ENCODE data around the gene LRIG1.

The LRIG1 gene

GRCh38 chr3:66344848-66345578 is 155.8 kb downstream of the LRIG1 start:
- no peak for DNase-seq (ENCODE audit: low read depth)

- DNase-seq (ENCODE audit: low read depth), result no peak
Observed at GRCh38 chr3:66344391-66344811, 156.4 kb downstream of the LRIG1 start.

GRCh38 chr3:66342717-66343356 is 158.0 kb downstream of the LRIG1 start:
- no peak for DNase-seq (ENCODE audit: low read depth)

- DNase-seq (ENCODE audit: low read depth), result no peak
Observed at GRCh38 chr3:66338927-66339326, 161.9 kb downstream of the LRIG1 start.

GRCh38 chr3:66336333-66336766 is 164.5 kb downstream of the LRIG1 start:
- no peak for DNase-seq (ENCODE audit: low read depth)

GRCh38 chr3:66335671-66336070 is 165.2 kb downstream of the LRIG1 start:
- DNase-seq (ENCODE audit: low read depth), result no peak

All from activated T-cell treated with anti-CD3 and anti-CD28 coated beads for 24 hours (primary cell).